SK-MEL-5 (cell line): ENCODE results near the gene ASB10. TPM values are rescaled to one million over a fixed set of nuclear protein-coding genes. Genes with fewer than 3 reads are reported as not detected.

Source experiments
- DNase-seq: peaks from one replicate; pipeline ENCODE4 v3.0.0-alpha.2; 2016; ENCODE audit warnings: low read depth, low spot score
- in situ Hi-C: cut with HindIII; loops from 2 replicates; pipeline ENCODE4 v1.10.0; 2016; ENCODE audit warnings: low sequenced_read_pairs, high pct_unique_total_duplicates, low pct_unique_long_range_greater_than_20kb
- total RNA-seq: library from RNA; depleted of rRNA; stranded (reverse); fragments of >200 nt; shearing (Covaris generic); gene quantifications from 2 replicates; pipeline ENCODE4 v1.2.3, GENCODE V29; 2014

Gene ASB10
- total RNA-seq, 1 experiment from 2014 or later = not detected

DNA sequence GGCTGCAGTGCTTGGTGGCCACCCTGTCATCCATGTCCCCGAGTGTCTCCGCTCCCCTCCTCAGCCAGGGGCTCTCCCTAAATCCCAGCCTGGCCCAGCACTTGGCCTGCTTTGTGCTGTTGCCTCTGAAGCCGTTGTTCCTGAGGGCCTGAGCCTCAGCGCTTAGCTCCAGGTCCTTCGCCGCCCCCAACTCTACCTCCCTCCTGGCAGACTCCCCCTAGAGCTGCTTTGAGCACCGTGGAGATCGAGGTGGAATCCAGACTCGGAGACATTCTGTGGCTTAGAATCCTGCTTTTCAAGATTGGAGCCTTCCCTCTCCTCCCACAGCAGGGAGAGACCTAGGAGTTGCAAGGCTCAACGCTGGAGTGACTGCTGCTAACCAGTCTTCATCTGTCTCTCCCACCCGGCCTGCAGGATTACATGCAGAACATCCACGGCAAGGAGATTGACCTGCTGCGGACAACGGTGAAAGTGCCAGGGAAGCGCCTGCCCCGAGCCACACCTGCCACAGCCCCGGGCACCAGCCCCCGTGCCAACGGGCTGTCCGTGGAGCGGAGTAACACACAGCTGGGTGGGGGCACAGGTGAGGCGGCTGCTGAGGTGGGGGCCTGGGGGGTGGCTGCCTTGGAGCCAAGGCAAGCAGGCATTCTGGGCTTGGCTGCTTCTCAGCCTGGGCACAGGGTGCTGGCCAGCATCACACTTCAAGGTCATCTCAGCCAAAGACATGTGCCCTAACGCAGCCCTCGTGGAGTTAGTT, 52.9 kb downstream of the ASB10 start:
- in situ Hi-C loops = no loop called here
- DNase-seq = no peak

GRCh38 chr7:151133266-151133985, 53.6 kb downstream of the ASB10 start:
- in situ Hi-C loops = no loop called here
- DNase-seq = no peak

DNA sequence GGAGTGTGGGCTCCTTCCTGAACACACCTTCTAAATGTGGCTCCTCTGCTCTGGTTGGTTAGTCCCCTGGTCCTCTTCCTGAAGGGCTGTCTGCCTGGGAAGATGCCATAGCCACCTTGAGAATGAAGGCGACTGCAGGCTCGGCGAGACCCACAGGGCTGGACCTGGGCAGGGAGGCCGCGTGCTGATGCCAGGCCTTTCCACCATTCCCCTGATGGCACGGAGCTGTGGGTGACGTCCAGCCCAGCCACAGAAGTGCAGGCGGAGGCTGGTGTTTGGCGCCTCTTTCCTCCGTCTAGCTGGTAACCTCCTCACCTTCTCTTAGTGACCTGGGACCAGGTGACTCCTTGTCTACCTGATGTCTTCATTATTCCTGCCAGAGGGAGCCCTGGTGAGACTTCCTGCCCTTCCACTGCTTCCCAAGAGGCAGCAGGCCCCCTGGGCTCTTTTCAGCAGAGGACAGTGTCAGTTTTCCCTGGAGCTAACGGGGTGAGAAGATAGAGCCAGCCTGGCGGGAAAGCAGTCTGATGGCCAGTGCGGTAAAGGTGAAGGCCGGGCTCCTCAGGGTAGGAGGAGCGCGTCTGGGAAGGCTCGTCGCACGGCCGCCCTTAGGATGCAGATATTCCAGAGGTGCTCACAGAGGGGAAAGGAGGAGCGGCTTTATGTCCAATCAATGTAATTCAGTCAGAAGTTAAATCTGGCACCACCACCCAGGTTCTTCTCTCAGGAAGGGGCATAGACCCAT, 54.4 kb downstream of the ASB10 start:
- DNase-seq = no peak
- in situ Hi-C loops = no loop called here

- in situ Hi-C loops = no loop called here
Observed at GRCh38 chr7:151131592-151132293, 55.3 kb downstream of the ASB10 start.

GRCh38 chr7:151131224-151131591, 55.8 kb downstream of the ASB10 start:
- DNase-seq = no peak
- in situ Hi-C loops = no loop called here

More at GRCh38 chr7:151131592-151132293, 55.3 kb downstream of the ASB10 start:
- no peak for DNase-seq

- in situ Hi-C loops = no loop called here
- no peak for DNase-seq
Observed at GRCh38 chr7:151130741-151131157, 56.3 kb downstream of the ASB10 start.

DNA sequence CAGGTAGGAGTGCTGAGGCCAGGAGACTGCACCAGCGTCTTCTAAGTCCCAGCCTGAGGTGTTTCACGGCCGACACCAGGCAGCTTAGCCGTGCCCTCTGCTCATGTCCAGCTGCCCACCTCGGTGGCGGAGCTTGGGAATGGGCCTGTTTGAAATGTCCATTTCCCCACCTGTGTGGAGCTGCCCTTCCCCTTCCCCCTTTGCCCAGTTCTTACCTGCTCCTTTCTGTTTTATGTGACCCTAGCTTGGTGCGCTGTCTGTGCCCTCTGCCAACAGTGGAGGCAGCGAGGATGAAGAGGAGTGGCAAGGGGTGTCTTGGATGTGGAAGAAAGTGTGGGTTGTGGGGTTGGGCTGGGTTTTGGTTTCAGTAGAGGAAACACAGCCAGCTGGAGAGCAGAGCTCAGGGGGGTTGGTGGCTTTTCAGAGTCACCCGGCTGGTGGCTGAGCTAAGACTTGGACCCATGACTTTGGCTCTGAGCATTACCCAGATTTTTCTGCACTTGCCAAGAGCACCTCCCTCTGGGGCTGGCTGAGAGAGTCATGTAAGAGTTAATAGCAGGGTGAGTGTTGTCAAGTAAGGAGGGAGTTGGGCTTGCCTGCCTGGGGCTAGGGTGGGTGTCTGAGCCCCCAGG, 57.0 kb downstream of the ASB10 start:
- no peak for DNase-seq
- in situ Hi-C loops = no loop called here

GRCh38 chr7:151129117-151129959, 57.7 kb downstream of the ASB10 start:
- in situ Hi-C loops = no loop called here

DNA sequence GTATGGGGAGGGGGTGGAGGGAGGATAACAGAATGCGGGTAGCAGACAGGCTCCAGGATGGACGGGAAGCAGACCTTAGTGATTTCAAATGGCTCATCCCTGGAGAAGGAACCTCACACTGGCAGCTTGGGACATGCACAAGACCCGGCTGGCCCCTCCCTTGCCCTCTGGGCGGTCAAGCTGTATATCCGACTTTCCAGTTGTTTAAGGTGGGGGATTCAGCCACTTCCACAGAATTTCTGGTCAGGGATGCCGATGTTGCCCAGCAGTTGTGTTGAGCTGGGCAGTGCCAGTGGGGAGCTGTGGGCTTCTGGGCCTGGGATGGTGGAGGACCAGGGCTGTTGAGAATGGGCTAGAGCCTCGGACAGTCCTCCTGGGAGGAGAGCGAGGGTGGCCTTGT, 58.3 kb downstream of the ASB10 start:
- in situ Hi-C loops = no loop called here
- no peak for DNase-seq

More at GRCh38 chr7:151129117-151129959, 57.7 kb downstream of the ASB10 start:
- DNase-seq = no peak

GRCh38 chr7:151128144-151128543, 58.9 kb downstream of the ASB10 start:
- in situ Hi-C loops = no loop called here
- no peak for DNase-seq

DNA sequence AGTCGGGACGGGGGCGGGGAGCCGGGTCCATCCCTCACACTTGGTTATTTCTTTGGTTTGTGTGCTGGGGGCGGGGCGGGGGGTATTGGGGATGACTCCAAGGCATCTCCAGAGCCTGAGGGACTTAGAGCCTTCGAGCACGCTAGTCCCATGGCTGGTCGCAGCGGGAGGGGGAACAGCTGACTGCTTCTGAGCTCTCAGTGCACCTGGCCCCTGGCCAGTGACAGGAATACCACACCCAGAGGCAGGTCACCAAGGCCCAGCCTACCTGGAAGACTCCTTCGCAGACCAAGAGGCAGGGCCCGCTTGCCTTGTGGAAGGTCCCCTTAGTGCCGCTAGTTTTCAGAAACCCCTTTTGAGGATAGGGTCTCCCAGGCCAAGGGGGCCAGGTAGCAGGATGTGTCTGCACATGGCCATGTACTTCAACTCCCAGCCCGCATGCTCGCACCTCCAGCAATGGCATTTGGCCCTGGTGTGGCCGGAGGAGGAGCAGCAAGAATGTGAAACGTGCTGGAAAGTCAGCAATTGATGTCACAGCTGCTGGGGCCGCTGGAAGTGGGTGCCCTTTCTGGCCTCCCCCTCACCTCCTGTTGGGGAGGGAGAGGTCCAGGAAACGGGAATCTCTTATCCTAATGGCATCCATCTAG, 60.4 kb downstream of the ASB10 start:
- DNase-seq = no peak
- in situ Hi-C loops = no loop called here

- DNase-seq = no peak
- in situ Hi-C loops = no loop called here
Observed at GRCh38 chr7:151125846-151126481, 61.1 kb downstream of the ASB10 start.
